GM21737 (cell line): ENCODE measurements around the gene NLE1.
"Not testable (repeated sequence)": the region's sequence is repeated elsewhere in the genome, so short reads cannot be mapped to it uniquely, and the experiment has no call there.

Experiments
- ATAC-seq: cut with Tn5 transposase; IDR thresholded peaks from one replicate; pipeline ENCODE4 v1.9.1; 2021; ENCODE audit warnings: mild to moderate bottlenecking, moderate library complexity; ENCODE audit not compliant: unreplicated experiment

Gene NLE1

GRCh38 chr17:35163886-35164285 lies 21.8 kb upstream of the NLE1 start:
- no peak for ATAC-seq

- ATAC-seq, result no peak
These were observed 20.7 kb upstream of the NLE1 start for GRCh38 chr17:35162755-35163154.

GRCh38 chr17:35161281-35161761 lies 19.2 kb upstream of the NLE1 start:
- ATAC-seq, result no peak

- ATAC-seq, result no peak
These were observed 18.5 kb upstream of the NLE1 start for GRCh38 chr17:35160354-35161201.

- ATAC-seq, result no peak
These were observed 17.8 kb upstream of the NLE1 start for GRCh38 chr17:35159940-35160339.

GRCh38 chr17:35155246-35155645 lies 13.1 kb upstream of the NLE1 start:
- no peak for ATAC-seq

GRCh38 chr17:35154196-35155165 lies 12.4 kb upstream of the NLE1 start:
- ATAC-seq, result no peak

- ATAC-seq, result no peak
These were observed 10.5 kb upstream of the NLE1 start for GRCh38 chr17:35152421-35153140.

GRCh38 chr17:35151080-35151479 lies 9.0 kb upstream of the NLE1 start:
- ATAC-seq, result not testable (repeated sequence)

GRCh38 chr17:35149941-35150340 lies 7.8 kb upstream of the NLE1 start:
- ATAC-seq, result no peak

- no peak for ATAC-seq
These were observed 6.0 kb upstream of the NLE1 start for GRCh38 chr17:35148144-35148543.

GRCh38 chr17:35147375-35147905 lies 5.3 kb upstream of the NLE1 start, which contains the start of gene UNC45B:
UNC45B (plus strand) TSS chr17:35147817; CDS start chr17:35148264, 447 bp downstream.
- no peak for ATAC-seq

- no peak for ATAC-seq
These were observed 4.2 kb upstream of the NLE1 start for GRCh38 chr17:35146214-35146833.

- no peak for ATAC-seq
These were observed 2.7 kb upstream of the NLE1 start for GRCh38 chr17:35144840-35145239.

- no peak for ATAC-seq
These were observed 329 bp upstream of the NLE1 start for GRCh38 chr17:35142467-35142796.

- ATAC-seq, result no peak
These were observed 3.9 kb downstream of the NLE1 start for GRCh38 chr17:35138218-35138617.

- ATAC-seq, result no peak
These were observed 6.8 kb downstream of the NLE1 start for GRCh38 chr17:35135322-35135721.

- ATAC-seq, result no peak
These were observed 9.1 kb downstream of the NLE1 start for GRCh38 chr17:35132816-35133550.

GRCh38 chr17:35132099-35132498 lies 10.0 kb downstream of the NLE1 start:
- no peak for ATAC-seq

GRCh38 chr17:35130392-35130791 lies 11.7 kb downstream of the NLE1 start:
- no peak for ATAC-seq
